Small intestine (tissue), 7 donors: Measurements from ENCODE around the gene HBD. TPM values are rescaled to one million over a fixed set of nuclear protein-coding genes. Genes with fewer than 3 reads are reported as not detected.

ENCODE experiments used
- DNase-seq, 2 donors: peaks; one replicate each; pipeline versions ENCODE4 v3.0.0 to v3.0.0-alpha.2; 2013
- FAIRE-seq: peaks from 2 replicates; lab custom pipeline; 2012; peaks lifted over from hg19 to GRCh38; lab: Jason Lieb, UNC
- H3K27ac ChIP-seq, 3 donors: one replicate each; pipeline ENCODE4 v1.5.1; 2013; ENCODE audit warnings: low read length in 2 of 3, mild to moderate bottlenecking in 2 of 3, control low read depth in 1 of 3, inconsistent platforms in 1 of 3, low read depth in 1 of 3, moderate library complexity in 1 of 3
- H3K27me3 ChIP-seq, 3 donors: one replicate each; pipeline ENCODE4 v1.6.1; 2013; ENCODE audit warnings: low read length in 3 of 3, inconsistent platforms in 1 of 3; ENCODE audit not compliant: control insufficient read depth in 3 of 3, insufficient read depth in 3 of 3
- H3K36me3 ChIP-seq, 3 donors: one replicate each; pipeline ENCODE4 v1.6.1; 2013; ENCODE audit warnings: low read length in 3 of 3, inconsistent platforms in 1 of 3, low read depth in 1 of 3, mild to moderate bottlenecking in 1 of 3, moderate library complexity in 1 of 3; ENCODE audit not compliant: control insufficient read depth in 3 of 3, insufficient read depth in 2 of 3
- H3K4me1 ChIP-seq, 3 donors: one replicate each; pipeline ENCODE4 v1.6.1; 2013; ENCODE audit warnings: low read length in 2 of 3, inconsistent platforms in 1 of 3, low read depth in 1 of 3, mild to moderate bottlenecking in 1 of 3, moderate library complexity in 1 of 3; ENCODE audit not compliant: control insufficient read depth in 3 of 3, insufficient read depth in 2 of 3
- H3K4me3 ChIP-seq, 3 donors: one replicate each; pipeline ENCODE4 v1.5.1; 2013; ENCODE audit warnings: low read length in 3 of 3, control low read depth in 1 of 3, inconsistent platforms in 1 of 3, low read depth in 1 of 3, mild to moderate bottlenecking in 1 of 3, moderate library complexity in 1 of 3
- H3K9me3 ChIP-seq, 2 donors: one replicate each; pipeline ENCODE4 v1.6.1; 2013; ENCODE audit warnings: low read depth in 1 of 2, low read length in 1 of 2; ENCODE audit not compliant: control insufficient read depth in 2 of 2, insufficient read depth in 1 of 2
- WGBS, 3 donors: extraction: QIAGEN DNeasy Blood & Tissue Kit; methylation state at CpG; one replicate each; pipeline ENCODE4 v1.1.7; 2013; 5-methylcytosine and 5-hydroxymethylcytosine counted together
- polyA plus RNA-seq, 4 donors: library from polyadenylated mRNA; stranded (reverse) in 3 of 4; unstranded in 1 of 4; fragments of 200-250 nt in 3 of 4; fragments of 120-200 nt in 1 of 4; gene quantifications; one replicate each; pipeline versions ENCODE4 v1.2.1 to v1.2.3, GENCODE V29; 2013
- donor health status: healthy with polysubstance abuse.
- donor health status: control.
- donor health status: control.
- donor health status: Bipolar disorder and iron deficiency.
- donor health status: healthy.

The HBD gene
- polyA plus RNA-seq, 4 donors = 0.15 TPM; not detected in 3

- no peaks in the 10 kb centered on the region for H3K36me3 ChIP-seq
- H3K27me3 ChIP-seq = no peaks in the 10 kb centered on the region
- H3K4me3 ChIP-seq = no peak overlapping the region
- FAIRE-seq (no peak), DNase-seq (no peak)
- H3K9me3 ChIP-seq = no peaks in the 10 kb centered on the region
- H3K27ac ChIP-seq = no peak overlapping the region
- WGBS, 3 donors = 76 to 85% (median 84%) methylated on average over 5 of the region's 5 CpGs
- no peaks in the 10 kb centered on the region for H3K4me1 ChIP-seq
Observed at GRCh38 chr11:5235364-5236095, 1.2 kb upstream of the HBD start.

- H3K4me1 ChIP-seq = no peaks in the 10 kb centered on the region
- FAIRE-seq (no peak), DNase-seq (no peak)
- H3K27ac ChIP-seq = no peak overlapping the region
- 47 to 77% (median 71%) methylated on average over 1 of the region's 1 CpG for WGBS, 3 donors
- no peaks in the 10 kb centered on the region for H3K36me3 ChIP-seq
- H3K9me3 ChIP-seq = no peaks in the 10 kb centered on the region
- H3K27me3 ChIP-seq = no peaks in the 10 kb centered on the region
- no peak overlapping the region for H3K4me3 ChIP-seq
Observed at GRCh38 chr11:5233307-5233706, 976 bp downstream of the HBD start.

GRCh38 chr11:5232821-5233220 lies 1.5 kb downstream of the HBD start:
- Histone ChIP-seq H3K9me3 (no peaks in the 10 kb centered on the region), H3K4me1 (no peaks in the 10 kb centered on the region), H3K4me3 (no peak overlapping the region), H3K27me3 (no peaks in the 10 kb centered on the region), H3K36me3 (no peaks in the 10 kb centered on the region), H3K27ac (no peak overlapping the region)
- no peak for DNase-seq
- WGBS, 3 donors = 97 to 98% (median 97%) methylated on average over 2 of the region's 2 CpGs
- no peak for FAIRE-seq

DNA sequence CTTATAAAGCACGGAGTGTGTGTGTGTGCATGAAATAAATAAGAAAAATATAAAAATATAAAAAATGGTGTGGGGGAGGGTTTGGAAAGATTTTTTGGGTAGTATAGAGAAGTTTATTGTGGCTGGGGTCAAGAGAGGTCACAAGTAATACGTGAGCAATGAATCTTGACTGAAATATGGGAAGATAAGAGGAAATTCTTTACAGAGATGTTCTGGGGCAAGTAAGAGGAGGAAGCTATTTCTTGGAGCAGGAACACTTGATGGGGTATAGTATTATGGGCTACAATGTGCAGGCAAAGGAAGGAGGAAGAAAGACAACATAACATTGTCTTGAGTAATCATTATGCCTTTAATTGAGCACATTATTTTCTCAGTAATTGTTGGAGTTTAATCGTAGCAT lies 2.1 kb downstream of the HBD start:
- no peaks in the 10 kb centered on the region for H3K4me1 ChIP-seq
- no peaks in the 10 kb centered on the region for H3K9me3 ChIP-seq
- no peak for FAIRE-seq
- H3K27me3 ChIP-seq = no peaks in the 10 kb centered on the region
- no peak for DNase-seq
- H3K36me3 ChIP-seq = no peaks in the 10 kb centered on the region
- H3K4me3 ChIP-seq = no peak overlapping the region
- 56 to 68% (median 58%) methylated on average over 3 of the region's 3 CpGs for WGBS, 3 donors
- no peak overlapping the region for H3K27ac ChIP-seq

GRCh38 chr11:5231111-5231510 lies 3.2 kb downstream of the HBD start:
- H3K9me3 ChIP-seq = no peaks in the 10 kb centered on the region
- no peak overlapping the region for H3K4me3 ChIP-seq
- H3K4me1 ChIP-seq = no peaks in the 10 kb centered on the region
- WGBS, 3 donors = 77 to 88% (median 82%) methylated on average over 2 of the region's 2 CpGs
- DNase-seq (no peak), FAIRE-seq (no peak)
- H3K27me3 ChIP-seq = no peaks in the 10 kb centered on the region
- no peaks in the 10 kb centered on the region for H3K36me3 ChIP-seq
- H3K27ac ChIP-seq = no peak overlapping the region

- H3K4me3 ChIP-seq = no peak overlapping the region
- H3K4me1 ChIP-seq = no peaks in the 10 kb centered on the region
- no peaks in the 10 kb centered on the region for H3K36me3 ChIP-seq
- FAIRE-seq = no peak
- 84 to 100% (median 90%) methylated on average over 1 of the region's 1 CpG for WGBS, 3 donors
- no peak overlapping the region for H3K27ac ChIP-seq
- H3K9me3 ChIP-seq = no peaks in the 10 kb centered on the region
- peaks cover 0 to 1% (median 0%) of the 10 kb centered on the region in 3 donors for H3K27me3 ChIP-seq
- no peak for DNase-seq
Observed at GRCh38 chr11:5230266-5230665, 4.0 kb downstream of the HBD start.

- Histone ChIP-seq H3K9me3 (no peaks in the 10 kb centered on the region), H3K36me3 (no peaks in the 10 kb centered on the region), H3K27me3 (peaks cover 0 to 1% (median 0%) of the 10 kb centered on the region in 3 donors), H3K27ac (no peak overlapping the region), H3K4me3 (no peak overlapping the region), H3K4me1 (no peaks in the 10 kb centered on the region)
- FAIRE-seq (no peak), DNase-seq (no peak)
- 81 to 87% (median 84%) methylated on average over 2 of the region's 2 CpGs for WGBS, 3 donors
Observed at GRCh38 chr11:5229796-5230195, 4.5 kb downstream of the HBD start.

DNA sequence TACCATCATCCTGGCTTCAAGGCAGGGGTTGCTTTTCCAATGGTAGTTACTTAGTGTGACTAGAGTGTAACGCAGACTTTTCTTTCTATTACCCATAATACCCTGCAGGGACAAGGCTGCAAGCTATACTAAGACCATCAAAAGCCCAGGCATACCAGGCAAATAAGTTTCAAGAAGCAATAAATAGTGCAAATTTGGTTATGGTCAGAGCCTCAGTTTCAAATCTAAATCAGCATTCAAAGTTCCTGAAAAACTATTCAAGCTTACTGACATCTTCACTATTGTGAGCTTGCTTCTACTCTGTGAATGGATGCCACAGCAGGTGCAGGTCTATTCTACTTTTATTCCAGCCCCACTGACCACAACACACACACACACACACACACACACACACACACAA lies 4.9 kb downstream of the HBD start:
- no peak overlapping the region for H3K27ac ChIP-seq
- 81 to 90% (median 81%) methylated on average over 1 of the region's 1 CpG for WGBS, 3 donors
- peaks cover 0 to 1% (median 0%) of the 10 kb centered on the region in 3 donors for H3K27me3 ChIP-seq
- no peak for FAIRE-seq
- H3K4me1 ChIP-seq = no peaks in the 10 kb centered on the region
- no peaks in the 10 kb centered on the region for H3K36me3 ChIP-seq
- no peak overlapping the region for H3K4me3 ChIP-seq
- DNase-seq = no peak
- no peaks in the 10 kb centered on the region for H3K9me3 ChIP-seq

GRCh38 chr11:5228124-5228523 lies 6.2 kb downstream of the HBD start:
- 69 to 75% (median 73%) methylated on average over 5 of the region's 5 CpGs for WGBS, 3 donors
- Histone ChIP-seq H3K4me3 (no peak overlapping the region), H3K27ac (no peak overlapping the region), H3K36me3 (no peaks in the 10 kb centered on the region), H3K4me1 (no peaks in the 10 kb centered on the region), H3K27me3 (peaks cover 0 to 1% (median 0%) of the 10 kb centered on the region in 3 donors), H3K9me3 (no peaks in the 10 kb centered on the region)
- DNase-seq (no peak), FAIRE-seq (no peak)
